Measurements from ENCODE around the gene CFDP1. TPM values are rescaled to one million over a fixed set of nuclear protein-coding genes. Genes with fewer than 3 reads are reported as not detected.

CFDP1 gene
- polyA plus RNA-seq, 1 donor (not counting 4 experiments of a cell fraction or from before 2014, with no cell fraction given) = 42.1 TPM

DNA sequence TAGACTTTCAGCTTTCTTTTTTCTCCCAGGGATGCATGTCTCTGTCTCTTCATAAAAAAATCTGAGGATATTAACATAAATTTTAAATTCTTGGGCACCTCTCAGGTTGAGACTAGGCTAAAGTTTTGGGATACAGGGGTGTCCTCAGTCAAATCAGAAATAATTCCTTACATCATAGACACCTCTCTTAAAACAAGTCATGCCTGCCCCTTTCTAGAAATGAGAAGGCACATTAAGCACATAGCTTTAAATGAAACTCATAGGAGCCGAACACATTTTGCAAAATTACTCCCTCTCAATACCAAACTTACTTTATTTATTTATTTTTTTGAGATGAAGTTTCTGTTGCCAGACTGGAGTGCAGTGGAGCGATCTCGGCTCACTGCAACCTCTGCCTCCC, 114.6 kb downstream of the CFDP1 start:
- Histone ChIP-seq H3K9ac (ENCODE audit: control insufficient read depth, extremely low read depth, insufficient read depth, low read length) (no peak overlapping the region), H3K4me2 (ENCODE audit: control insufficient read depth, extremely low read depth, insufficient read depth, low read depth, low read length) (no peak overlapping the region), H3K9me3 (ENCODE audit: control insufficient read depth, low read depth, low read length) (no peaks in the 10 kb centered on the region), H3K27me3 (ENCODE audit: control insufficient read depth, extremely low read depth, insufficient read depth, low read length) (no peaks in the 10 kb centered on the region), H2AFZ (ENCODE audit: control insufficient read depth, low read length) (no peak overlapping the region), H3K27ac (ENCODE audit: control insufficient read depth, insufficient read depth, low read length) (no peak overlapping the region), H3K9me1 (ENCODE audit: control insufficient read depth, extremely low read depth, insufficient read depth, low read length) (no peaks in the 10 kb centered on the region), H3K79me2 (ENCODE audit: control insufficient read depth, insufficient read depth, low read length) (no peaks in the 10 kb centered on the region), H4K20me1 (ENCODE audit: control insufficient read depth, extremely low read depth, insufficient read depth, low read length) (no peaks in the 10 kb centered on the region), H3K36me3 (ENCODE audit: control insufficient read depth in 2 of 2, extremely low read depth in 1 of 2, insufficient read depth in 2 of 2, low read length in 2 of 2) (peaks cover 0 to 1% of the 10 kb centered on the region in 2 experiments), H3K4me3 (ENCODE audit: control insufficient read depth in 2 of 3, extremely low read depth in 1 of 3, insufficient read depth in 2 of 3, low read depth in 1 of 3, low read length in 3 of 3) (no peak overlapping the region), H3K4me1 (ENCODE audit: control insufficient read depth, extremely low read depth, insufficient read depth, low read length) (peaks cover 29% of the 10 kb centered on the region)
- FAIRE-seq = no peak
- dilution Hi-C loops (cut with MboI; ENCODE audit: extremely low pct_ligation_motif_present, low sequenced_read_pairs) = no loop called here
- no peak for DNase-seq (ENCODE audit: low read depth, low spot score)
- no peak for TF ChIP-seq EZH2 (IDR thresholded peaks at IDR 0.05; ENCODE audit: low read length)
- TF ChIP-seq CTCF (optimal IDR thresholded peaks at IDR 0.05 in 1 of 3, IDR thresholded peaks at IDR 0.05 in 1 of 3, conservative IDR thresholded peaks at IDR 0.05 in 1 of 3; ENCODE audit: extremely low read depth in 1 of 3, insufficient read depth in 2 of 3, low read length in 3 of 3) = no peak

GRCh38 chr16:75317532-75317931, 115.8 kb downstream of the CFDP1 start:
- DNase-seq (ENCODE audit: low read depth, low spot score) (no peak), FAIRE-seq (no peak)
- Histone ChIP-seq H3K9me1 (ENCODE audit: control insufficient read depth, extremely low read depth, insufficient read depth, low read length) (no peaks in the 10 kb centered on the region), H3K36me3 (ENCODE audit: control insufficient read depth in 2 of 2, extremely low read depth in 1 of 2, insufficient read depth in 2 of 2, low read length in 2 of 2) (peaks cover 0 to 1% of the 10 kb centered on the region in 2 experiments), H3K4me1 (ENCODE audit: control insufficient read depth, extremely low read depth, insufficient read depth, low read length) (peaks cover 20% of the 10 kb centered on the region), H2AFZ (ENCODE audit: control insufficient read depth, low read length) (no peak overlapping the region), H3K27me3 (ENCODE audit: control insufficient read depth, extremely low read depth, insufficient read depth, low read length) (no peaks in the 10 kb centered on the region), H3K4me2 (ENCODE audit: control insufficient read depth, extremely low read depth, insufficient read depth, low read depth, low read length) (no peak overlapping the region), H3K9me3 (ENCODE audit: control insufficient read depth, low read depth, low read length) (no peaks in the 10 kb centered on the region), H3K27ac (ENCODE audit: control insufficient read depth, insufficient read depth, low read length) (no peak overlapping the region), H3K4me3 (ENCODE audit: control insufficient read depth in 2 of 3, extremely low read depth in 1 of 3, insufficient read depth in 2 of 3, low read depth in 1 of 3, low read length in 3 of 3) (no peak overlapping the region), H4K20me1 (ENCODE audit: control insufficient read depth, extremely low read depth, insufficient read depth, low read length) (no peaks in the 10 kb centered on the region), H3K79me2 (ENCODE audit: control insufficient read depth, insufficient read depth, low read length) (no peaks in the 10 kb centered on the region), H3K9ac (ENCODE audit: control insufficient read depth, extremely low read depth, insufficient read depth, low read length) (no peak overlapping the region)
- TF ChIP-seq EZH2 (IDR thresholded peaks at IDR 0.05; ENCODE audit: low read length) (no peak), CTCF (optimal IDR thresholded peaks at IDR 0.05 in 1 of 3, IDR thresholded peaks at IDR 0.05 in 1 of 3, conservative IDR thresholded peaks at IDR 0.05 in 1 of 3; ENCODE audit: extremely low read depth in 1 of 3, insufficient read depth in 2 of 3, low read length in 3 of 3) (no peak)
- dilution Hi-C loops (cut with MboI; ENCODE audit: extremely low pct_ligation_motif_present, low sequenced_read_pairs) = no loop called here

All from keratinocyte (primary cell).